RWPE2 (cell line): ENCODE measurements around the gene TBC1D14.
A peak's percentile ranks its signal among the peaks of the same experiment; 100 is the strongest.
"Not testable (repeated sequence)": the region's sequence is repeated elsewhere in the genome, so short reads cannot be mapped to it uniquely, and the experiment has no call there.

Experiments
- ATAC-seq: fragments of 200-7000 bp; cut with Tn5 transposase; 3 replicates; pipeline ENCODE4 v1.9.1; 2021; ENCODE audit warnings: low read depth
- DNase-seq: peaks from one replicate; pipeline ENCODE4 v3.0.0-alpha.2; 2020; ENCODE audit warnings: low spot score
- H3K27ac ChIP-seq: fragments of 450-650 bp; 2 replicates; pipeline ENCODE4 v1.5.1; 2017; ENCODE audit warnings: mild to moderate bottlenecking; ENCODE audit not compliant: poor library complexity, severe bottlenecking
- H3K27me3 ChIP-seq: fragments of 250-450 bp; sonication (Bioruptor Pico); 2 replicates; pipeline ENCODE4 v1.5.1; 2021; ENCODE audit warnings: mild to moderate bottlenecking, moderate library complexity; ENCODE audit not compliant: insufficient read depth, poor library complexity, severe bottlenecking
- H3K36me3 ChIP-seq: fragments of 250-450 bp; sonication (Bioruptor Pico); 2 replicates; pipeline ENCODE4 v1.5.1; 2020; ENCODE audit warnings: low read depth, mild to moderate bottlenecking, moderate library complexity
- H3K4me1 ChIP-seq: fragments of 250-450 bp; sonication (Bioruptor Pico); 2 replicates; pipeline ENCODE4 v1.5.1; 2021; ENCODE audit warnings: mild to moderate bottlenecking, moderate library complexity; ENCODE audit not compliant: insufficient read depth, poor library complexity, severe bottlenecking
- H3K4me3 ChIP-seq: fragments of 250-450 bp; sonication (Bioruptor Pico); 2 replicates; pipeline ENCODE4 v1.5.1; 2021; ENCODE audit warnings: mild to moderate bottlenecking, moderate library complexity; ENCODE audit not compliant: severe bottlenecking
- H3K9me3 ChIP-seq: fragments of 250-450 bp; sonication (Bioruptor Pico); 2 replicates; pipeline ENCODE4 v1.5.1; 2021; ENCODE audit warnings: mild to moderate bottlenecking, moderate library complexity; ENCODE audit not compliant: severe bottlenecking
- CTCF ChIP-seq: fragments of 450-650 bp; IDR thresholded peaks from one replicate; pipeline ENCODE4 v1.5.1; 2017; ENCODE audit warnings: mild to moderate bottlenecking, moderate library complexity; ENCODE audit not compliant: poor library complexity, severe bottlenecking

The TBC1D14 gene

GRCh38 chr4:6902318-6903042, 7.1 kb upstream of the TBC1D14 start:
- TF ChIP-seq CTCF, result no peak
- no peaks in the 10 kb centered on the region for H3K4me1 ChIP-seq
- DNase-seq (no peak), ATAC-seq (no peak)
- H3K36me3 ChIP-seq, result no peaks in the 10 kb centered on the region
- H3K9me3 ChIP-seq, result no peaks in the 10 kb centered on the region
- H3K4me3 ChIP-seq, result no peak overlapping the region
- H3K27ac ChIP-seq, result no peak overlapping the region
- H3K27me3 ChIP-seq, result no peaks in the 10 kb centered on the region

- H3K27ac ChIP-seq, result no peak overlapping the region
- H3K4me1 ChIP-seq, result no peaks in the 10 kb centered on the region
- no peaks in the 10 kb centered on the region for H3K27me3 ChIP-seq
- no peaks in the 10 kb centered on the region for H3K36me3 ChIP-seq
- no peak overlapping the region for H3K4me3 ChIP-seq
- H3K9me3 ChIP-seq, result no peaks in the 10 kb centered on the region
- TF ChIP-seq CTCF, result no peak
- DNase-seq, result no peak
- no peak for ATAC-seq
Measured at GRCh38 chr4:6905516-6906445, 3.8 kb upstream of the TBC1D14 start.

- not testable (repeated sequence) for ATAC-seq, H3K27ac ChIP-seq, H3K27me3 ChIP-seq, H3K4me1 ChIP-seq, H3K4me3 ChIP-seq, H3K36me3 ChIP-seq, H3K9me3 ChIP-seq, DNase-seq
Measured at GRCh38 chr4:6906486-6906885, 3.1 kb upstream of the TBC1D14 start.

- H3K4me1 ChIP-seq, result no peaks in the 10 kb centered on the region
- DNase-seq (no peak), ATAC-seq (peak; percentile 17; the same call in 1 of the 3 replicates)
- no peak overlapping the region for H3K4me3 ChIP-seq
- no peaks in the 10 kb centered on the region for H3K27me3 ChIP-seq
- no peak overlapping the region for H3K27ac ChIP-seq
- H3K9me3 ChIP-seq, result no peaks in the 10 kb centered on the region
- H3K36me3 ChIP-seq, result no peaks in the 10 kb centered on the region
- TF ChIP-seq CTCF, result peak; percentile 61
Measured at GRCh38 chr4:6907658-6908191, 1.9 kb upstream of the TBC1D14 start.

- H3K27ac ChIP-seq, result peak overlapping the region; percentile 73
Measured at GRCh38 chr4:6908432-6909112, 1.1 kb upstream of the TBC1D14 start.

More at GRCh38 chr4:6908432-6909112, 1.1 kb upstream of the TBC1D14 start:
- no peaks in the 10 kb centered on the region for H3K36me3 ChIP-seq
- TF ChIP-seq CTCF, result no peak
- no peaks in the 10 kb centered on the region for H3K27me3 ChIP-seq
- ATAC-seq (peak; percentile 2; the same call in 1 of the 3 replicates), DNase-seq (no peak)
- H3K4me1 ChIP-seq, result no peaks in the 10 kb centered on the region
- peak overlapping the region; percentile 65 for H3K4me3 ChIP-seq
- H3K9me3 ChIP-seq, result no peaks in the 10 kb centered on the region
